Osteocyte (in vitro differentiated cells): ENCODE results near the gene C21orf58. TPM values are rescaled to one million over a fixed set of nuclear protein-coding genes. Genes with fewer than 3 reads are reported as not detected.
"Not testable (repeated sequence)": the region's sequence is repeated elsewhere in the genome, so short reads cannot be mapped to it uniquely, and the experiment has no call there.

ENCODE experiments used
- DNase-seq: peaks from one replicate; pipeline ENCODE4 v3.0.0; 2021; ENCODE audit warnings: mixed read lengths; ENCODE audit not compliant: unreplicated experiment; ENCODE audit errors: extremely low spot score
- H3K27ac Mint-ChIP-seq: one replicate; pipeline ENCODE4 v1.8.0; 2021; ENCODE audit warnings: mild to moderate bottlenecking, mixed read lengths; ENCODE audit not compliant: unreplicated experiment
- H3K27me3 Mint-ChIP-seq: one replicate; pipeline ENCODE4 v1.8.0; 2021; ENCODE audit warnings: mixed read lengths; ENCODE audit not compliant: unreplicated experiment
- H3K36me3 Mint-ChIP-seq: one replicate; pipeline ENCODE4 v1.8.0; 2021; ENCODE audit warnings: mixed read lengths; ENCODE audit not compliant: unreplicated experiment
- H3K4me1 Mint-ChIP-seq: one replicate; pipeline ENCODE4 v1.8.0; 2021; ENCODE audit warnings: mixed read lengths; ENCODE audit not compliant: unreplicated experiment
- H3K4me3 Mint-ChIP-seq: one replicate; pipeline ENCODE4 v1.8.0; 2021; ENCODE audit warnings: mild to moderate bottlenecking, moderate library complexity, mixed read lengths; ENCODE audit not compliant: unreplicated experiment
- H3K9me3 Mint-ChIP-seq: one replicate; pipeline ENCODE4 v1.8.0; 2021; ENCODE audit warnings: mixed read lengths; ENCODE audit not compliant: unreplicated experiment
- CTCF ChIP-seq: fragments of 200-600 bp; sonication (generic); IDR thresholded peaks from 2 replicates; pipeline ENCODE4 v1.5.0; 2021; ENCODE audit warnings: antibody characterized with exemption, mild to moderate bottlenecking, moderate library complexity
- total RNA-seq: library from RNA; stranded (reverse); gene quantifications from 2 replicates; pipeline ENCODE4 v1.2.1, GENCODE V29; 2021

The C21orf58 gene
- total RNA-seq, 1 donor from 2014 or later, result 9.1 TPM

GRCh38 chr21:46317710-46318463 is 5.8 kb downstream of the C21orf58 start:
- Mint-ChIP-seq H3K27me3 (no peaks in the 10 kb centered on the region), H3K27ac (no peak overlapping the region), H3K9me3 (no peaks in the 10 kb centered on the region), H3K4me1 (peaks cover 25% of the 10 kb centered on the region), H3K36me3 (peaks cover under 1% of the 10 kb centered on the region), H3K4me3 (no peak overlapping the region)
- DNase-seq, result no peak
- no peak for TF ChIP-seq CTCF

GRCh38 chr21:46316708-46317324 is 6.9 kb downstream of the C21orf58 start:
- H3K9me3 Mint-ChIP-seq, result no peaks in the 10 kb centered on the region
- H3K4me1 Mint-ChIP-seq, result peaks cover 14% of the 10 kb centered on the region
- no peak for DNase-seq
- no peak overlapping the region for H3K27ac Mint-ChIP-seq
- TF ChIP-seq CTCF, result no peak
- no peak overlapping the region for H3K4me3 Mint-ChIP-seq
- H3K36me3 Mint-ChIP-seq, result peaks cover 3% of the 10 kb centered on the region
- no peaks in the 10 kb centered on the region for H3K27me3 Mint-ChIP-seq

- Mint-ChIP-seq H3K4me1 (no peaks in the 10 kb centered on the region), H3K4me3 (no peak overlapping the region), H3K36me3 (peaks cover 6% of the 10 kb centered on the region), H3K9me3 (no peaks in the 10 kb centered on the region), H3K27ac (no peak overlapping the region), H3K27me3 (no peaks in the 10 kb centered on the region)
- no peak for TF ChIP-seq CTCF
- no peak for DNase-seq
Observed at GRCh38 chr21:46314441-46315020, 9.1 kb downstream of the C21orf58 start.

GRCh38 chr21:46312949-46313348 is 10.7 kb downstream of the C21orf58 start:
- H3K27ac Mint-ChIP-seq, result no peak overlapping the region
- DNase-seq, result no peak
- no peak for TF ChIP-seq CTCF
- no peaks in the 10 kb centered on the region for H3K9me3 Mint-ChIP-seq
- H3K4me1 Mint-ChIP-seq, result no peaks in the 10 kb centered on the region
- H3K27me3 Mint-ChIP-seq, result no peaks in the 10 kb centered on the region
- H3K4me3 Mint-ChIP-seq, result no peak overlapping the region
- peaks cover 6% of the 10 kb centered on the region for H3K36me3 Mint-ChIP-seq

- no peak for TF ChIP-seq CTCF
- no peak overlapping the region for H3K4me3 Mint-ChIP-seq
- no peaks in the 10 kb centered on the region for H3K27me3 Mint-ChIP-seq
- H3K4me1 Mint-ChIP-seq, result no peaks in the 10 kb centered on the region
- no peaks in the 10 kb centered on the region for H3K9me3 Mint-ChIP-seq
- DNase-seq, result no peak
- no peak overlapping the region for H3K27ac Mint-ChIP-seq
- H3K36me3 Mint-ChIP-seq, result peaks cover 6% of the 10 kb centered on the region
Observed at GRCh38 chr21:46311568-46311967, 12.1 kb downstream of the C21orf58 start.

GRCh38 chr21:46310260-46310659 is 13.4 kb downstream of the C21orf58 start:
- not testable (repeated sequence) for DNase-seq, H3K4me1 Mint-ChIP-seq, H3K27ac Mint-ChIP-seq, H3K4me3 Mint-ChIP-seq, H3K36me3 Mint-ChIP-seq, H3K27me3 Mint-ChIP-seq, H3K9me3 Mint-ChIP-seq
